HG03571 (cell line): ENCODE data around the gene IFT172.
A peak's percentile ranks its signal among the peaks of the same experiment; 100 is the strongest.
"Not testable (repeated sequence)": the region's sequence is repeated elsewhere in the genome, so short reads cannot be mapped to it uniquely, and the experiment has no call there.

ENCODE experiments used
- ATAC-seq: cut with Tn5 transposase; IDR thresholded peaks from one replicate; pipeline ENCODE4 v1.9.1; 2021; ENCODE audit not compliant: unreplicated experiment

Gene IFT172

GRCh38 chr2:27489498-27490397 is at the start of gene IFT172:
IFT172 (minus strand) TSS chr2:27489743; CDS start chr2:27489653, 90 bp downstream.
- ATAC-seq: peak; percentile 92

GRCh38 chr2:27538839-27539450 is 49.4 kb upstream of the IFT172 start:
- not testable (repeated sequence) for ATAC-seq

- no peak for ATAC-seq
These were observed 47.7 kb upstream of the IFT172 start for GRCh38 chr2:27537287-27537686.

- no peak for ATAC-seq
These were observed 42.4 kb upstream of the IFT172 start for GRCh38 chr2:27531983-27532382.

- no peak for ATAC-seq
These were observed 37.6 kb upstream of the IFT172 start for GRCh38 chr2:27527182-27527581.

- ATAC-seq: no peak
These were observed 32.9 kb upstream of the IFT172 start for GRCh38 chr2:27522400-27522945.

- no peak for ATAC-seq
These were observed 30.8 kb upstream of the IFT172 start for GRCh38 chr2:27520316-27520715.

GRCh38 chr2:27518782-27519113 is 29.2 kb upstream of the IFT172 start:
- no peak for ATAC-seq

- no peak for ATAC-seq
These were observed 28.7 kb upstream of the IFT172 start for GRCh38 chr2:27518113-27518781.

- ATAC-seq: no peak
These were observed 19.8 kb upstream of the IFT172 start for GRCh38 chr2:27509326-27509725.

GRCh38 chr2:27507293-27507692 is 17.8 kb upstream of the IFT172 start:
- ATAC-seq: no peak

GRCh38 chr2:27506587-27506986 is 17.0 kb upstream of the IFT172 start:
- no peak for ATAC-seq

GRCh38 chr2:27502142-27502541 is 12.6 kb upstream of the IFT172 start:
- no peak for ATAC-seq

GRCh38 chr2:27501042-27501441 is 11.5 kb upstream of the IFT172 start:
- ATAC-seq: no peak

- no peak for ATAC-seq
These were observed 9.4 kb upstream of the IFT172 start for GRCh38 chr2:27498975-27499374.

GRCh38 chr2:27497288-27497627 is 7.7 kb upstream of the IFT172 start:
- ATAC-seq: no peak

GRCh38 chr2:27496357-27497287 is 7.1 kb upstream of the IFT172 start, which contains the start of gene GCKR:
GCKR (plus strand) TSS chr2:27496839; CDS start chr2:27496905, 66 bp downstream.
- ATAC-seq: no peak

- ATAC-seq: no peak
These were observed 6.4 kb upstream of the IFT172 start for GRCh38 chr2:27495840-27496356.

- ATAC-seq: no peak
These were observed 5.5 kb upstream of the IFT172 start, which contains the start of gene FNDC4 for GRCh38 chr2:27494944-27495554. FNDC4 (minus strand) TSS chr2:27495200; CDS start chr2:27494679, 521 bp downstream.
